ENCODE data around the gene POU2AF1.

GRCh38 chr11:111355101-111355500, 24.0 kb downstream of the POU2AF1 start:
- TF ChIP-seq, protein P1, sequence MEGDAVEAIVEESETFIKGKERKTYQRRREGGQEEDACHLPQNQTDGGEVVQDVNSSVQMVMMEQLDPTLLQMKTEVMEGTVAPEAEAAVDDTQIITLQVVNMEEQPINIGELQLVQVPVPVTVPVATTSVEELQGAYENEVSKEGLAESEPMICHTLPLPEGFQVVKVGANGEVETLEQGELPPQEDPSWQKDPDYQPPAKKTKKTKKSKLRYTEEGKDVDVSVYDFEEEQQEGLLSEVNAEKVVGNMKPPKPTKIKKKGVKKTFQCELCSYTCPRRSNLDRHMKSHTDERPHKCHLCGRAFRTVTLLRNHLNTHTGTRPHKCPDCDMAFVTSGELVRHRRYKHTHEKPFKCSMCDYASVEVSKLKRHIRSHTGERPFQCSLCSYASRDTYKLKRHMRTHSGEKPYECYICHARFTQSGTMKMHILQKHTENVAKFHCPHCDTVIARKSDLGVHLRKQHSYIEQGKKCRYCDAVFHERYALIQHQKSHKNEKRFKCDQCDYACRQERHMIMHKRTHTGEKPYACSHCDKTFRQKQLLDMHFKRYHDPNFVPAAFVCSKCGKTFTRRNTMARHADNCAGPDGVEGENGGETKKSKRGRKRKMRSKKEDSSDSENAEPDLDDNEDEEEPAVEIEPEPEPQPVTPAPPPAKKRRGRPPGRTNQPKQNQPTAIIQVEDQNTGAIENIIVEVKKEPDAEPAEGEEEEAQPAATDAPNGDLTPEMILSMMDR (conservative IDR thresholded peaks at IDR 0.05; ENCODE audit: low read depth, low read length) = no peak
- TF ChIP-seq EZH2phosphoT487 (IDR thresholded peaks at IDR 0.05; ENCODE audit: borderline replicate concordance, low read length) = no peak

Data from PC-3 (cell line).